CD4-positive, alpha-beta T cell treated with Interleukin-17A for 1 hour (primary cell): ENCODE data around the gene FBXO10.
A peak's percentile ranks its signal among the peaks of the same experiment; 100 is the strongest.

Source experiments
- DNase-seq: peaks from one replicate; pipeline ENCODE4 v3.0.0-alpha.2; 2020

FBXO10 gene

DNA sequence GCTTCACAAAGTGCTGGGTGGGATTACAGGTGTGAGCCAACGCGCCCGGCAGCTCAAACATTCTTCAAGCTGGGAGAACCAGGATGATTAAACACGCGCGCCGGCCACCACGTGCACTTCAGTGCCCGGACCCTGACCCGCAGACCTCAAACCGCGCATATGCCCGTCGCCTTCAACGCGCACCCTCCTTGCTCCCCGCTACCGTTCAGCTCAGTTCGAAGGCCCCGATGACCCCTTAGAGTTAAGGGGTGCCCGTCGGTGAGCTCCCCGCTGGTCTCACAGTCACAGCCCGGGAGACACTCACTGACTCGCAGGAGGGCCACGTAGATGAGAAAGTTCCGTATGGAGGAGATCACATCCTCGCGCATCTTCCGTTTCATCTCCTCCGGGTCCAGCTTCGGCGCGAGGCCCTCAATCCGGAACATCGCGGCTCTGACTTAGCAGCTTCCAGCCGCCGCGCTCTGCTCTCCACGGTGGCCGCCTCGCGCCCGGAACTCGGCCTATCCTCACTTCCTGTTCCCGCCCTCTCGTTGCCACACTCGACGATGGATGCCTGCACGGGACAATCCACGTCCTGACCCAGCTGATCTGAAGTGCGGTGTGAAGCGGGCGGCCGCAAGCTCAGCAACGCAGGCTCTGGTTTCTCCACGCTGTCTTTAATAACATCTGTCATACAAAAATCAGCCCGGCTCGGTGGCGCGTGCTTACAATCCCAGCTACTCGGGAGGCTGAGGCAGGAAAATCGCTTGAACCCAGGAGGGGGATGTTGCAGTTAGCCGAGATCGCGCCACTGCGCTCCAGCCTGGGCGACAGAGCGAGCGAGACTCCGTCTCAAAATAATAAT is 16.1 kb upstream of the FBXO10 start, which contains the start of gene TOMM5:
TSS of gene TOMM5 (minus strand) at position 490 of the 844 bp plus-strand sequence. CDS start at position 425, 65 bp downstream.
- peak; percentile 93 for DNase-seq

DNA sequence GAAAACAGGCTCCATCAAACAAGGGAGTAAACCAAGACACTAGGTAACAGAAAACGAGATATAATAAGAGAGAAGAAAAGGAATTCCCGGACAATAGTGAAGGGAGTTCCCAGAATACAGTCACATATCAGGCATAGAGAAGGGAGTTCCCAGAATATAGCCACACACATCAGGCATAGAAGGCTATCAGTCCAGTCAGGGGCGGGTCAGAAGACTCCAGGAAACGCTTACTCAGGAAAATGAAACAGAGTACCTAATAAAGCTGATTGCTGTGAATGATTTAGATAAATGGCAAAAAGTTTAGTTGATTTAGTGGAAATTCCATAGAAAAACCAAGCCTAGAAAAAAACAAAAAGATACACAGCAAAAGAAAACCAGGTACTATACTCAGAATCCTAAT is 11.3 kb upstream of the FBXO10 start:
- DNase-seq: no peak

DNA sequence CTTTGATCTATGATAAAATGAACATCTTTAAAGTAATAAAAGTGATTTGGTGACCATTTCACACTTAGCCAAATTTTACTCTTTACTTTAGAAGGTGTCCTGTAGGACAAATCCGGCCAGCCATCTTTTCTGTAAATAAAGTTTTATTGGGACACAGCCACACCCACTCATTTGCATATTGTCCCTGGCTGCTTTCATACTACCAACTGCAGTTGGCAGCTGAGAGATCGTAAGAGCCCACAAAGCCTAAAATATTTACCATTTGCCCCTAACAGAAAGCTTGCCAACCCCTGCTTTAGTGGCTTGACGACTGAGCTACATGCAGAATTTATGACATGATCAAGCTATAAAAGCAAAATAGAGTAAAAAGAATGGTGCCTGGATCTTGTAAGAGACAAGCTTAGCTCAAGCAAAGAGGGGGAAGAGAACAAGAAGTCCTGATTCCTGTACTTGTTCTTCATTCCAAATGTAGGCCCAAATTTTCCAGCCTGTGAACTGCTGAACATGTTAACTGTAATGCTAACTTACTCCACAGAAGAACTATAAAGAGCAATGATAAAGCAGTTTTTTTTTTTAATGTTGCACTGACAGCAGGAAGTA is 7.4 kb upstream of the FBXO10 start:
- no peak for DNase-seq

DNA sequence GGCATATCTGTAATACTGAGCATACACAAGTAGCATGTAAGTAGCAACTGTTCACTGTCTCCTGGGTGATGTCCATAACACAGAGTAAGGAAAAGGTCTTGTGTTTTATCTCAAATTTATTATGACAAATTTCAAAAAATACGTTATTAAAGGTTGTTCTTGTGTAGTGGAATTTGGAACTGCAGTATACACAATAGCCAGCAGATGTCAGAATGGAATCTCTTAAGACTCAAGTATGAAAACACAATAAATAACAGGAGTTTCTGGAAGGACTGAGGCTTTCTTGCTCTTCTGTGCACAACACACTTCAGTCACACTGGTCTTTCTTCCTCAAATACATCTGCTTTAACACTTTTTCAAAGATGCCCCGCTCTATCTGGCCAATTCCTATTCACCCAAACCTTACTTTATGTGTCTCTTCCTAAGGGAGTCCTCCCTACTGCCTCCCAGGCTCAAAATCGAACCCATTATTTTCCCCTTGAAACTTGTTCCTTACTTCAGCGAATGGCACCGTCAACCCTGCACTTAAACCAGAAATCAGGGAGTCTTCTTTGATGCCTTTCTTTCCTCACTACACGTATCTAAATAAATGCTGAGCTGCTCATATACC is 6.5 kb upstream of the FBXO10 start:
- peak; percentile 57 for DNase-seq

DNA sequence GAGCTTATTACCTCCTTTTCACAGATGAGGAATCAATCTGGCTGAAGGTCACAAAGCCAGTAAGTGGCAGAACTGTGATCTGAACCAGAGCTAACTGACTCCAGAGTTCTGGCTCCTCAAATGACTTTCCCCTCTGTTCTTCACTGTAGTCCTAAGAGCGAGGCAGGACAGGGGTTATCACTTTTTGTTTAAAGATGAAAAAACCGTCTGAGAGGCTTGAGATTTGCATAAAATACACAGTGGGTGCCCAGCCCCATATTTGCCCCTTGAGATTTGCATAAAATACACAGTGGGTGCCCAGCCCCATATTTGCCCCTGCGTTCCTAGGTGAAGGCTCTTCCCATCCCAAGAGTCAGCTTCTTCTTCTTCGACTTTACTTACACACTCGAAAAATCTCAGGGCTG is 667 bp downstream of the FBXO10 start:
- no peak for DNase-seq

DNA sequence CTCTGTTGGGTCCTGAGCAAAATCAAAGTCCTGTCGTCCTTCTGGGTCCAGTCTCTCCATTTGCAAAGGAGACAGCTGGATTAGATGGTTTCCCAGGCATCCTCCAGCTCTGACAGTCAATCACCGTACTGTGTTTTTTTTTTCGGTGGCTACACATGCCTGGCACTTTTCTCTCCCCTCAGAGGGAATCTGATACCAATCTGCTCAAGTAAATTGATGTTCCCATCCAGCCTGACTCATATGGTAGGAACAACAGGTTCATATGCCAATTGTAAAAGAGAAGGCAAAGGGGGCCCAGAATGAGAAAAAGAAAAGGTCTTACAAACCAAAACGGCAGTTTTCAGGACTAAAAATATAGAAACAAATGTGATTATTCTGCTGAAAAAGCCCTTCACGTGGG is 1.2 kb downstream of the FBXO10 start:
- no peak for DNase-seq

DNA sequence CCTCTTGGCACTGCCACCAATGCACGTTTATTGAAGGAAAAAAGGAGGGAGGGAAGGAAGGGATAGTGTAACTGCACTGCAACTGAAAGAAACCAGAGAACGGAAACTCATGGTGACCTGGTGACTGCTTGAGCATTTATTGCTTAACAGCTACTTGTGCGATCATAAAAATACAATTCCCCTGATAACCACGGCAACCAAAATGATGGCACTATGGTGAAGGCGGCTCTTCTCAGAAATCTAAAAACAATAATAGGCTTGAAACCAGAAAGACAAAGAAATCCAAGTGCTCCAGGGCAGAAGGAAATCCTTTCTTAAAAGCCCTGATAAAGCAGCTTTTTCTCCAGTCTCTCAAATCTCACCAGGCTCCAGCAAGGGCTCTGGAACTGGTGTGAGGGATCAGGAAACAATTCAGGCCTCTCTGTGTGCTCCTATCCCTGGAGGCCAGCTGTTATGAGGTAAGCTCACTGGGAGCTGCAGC is 1.9 kb downstream of the FBXO10 start:
- DNase-seq: no peak

DNA sequence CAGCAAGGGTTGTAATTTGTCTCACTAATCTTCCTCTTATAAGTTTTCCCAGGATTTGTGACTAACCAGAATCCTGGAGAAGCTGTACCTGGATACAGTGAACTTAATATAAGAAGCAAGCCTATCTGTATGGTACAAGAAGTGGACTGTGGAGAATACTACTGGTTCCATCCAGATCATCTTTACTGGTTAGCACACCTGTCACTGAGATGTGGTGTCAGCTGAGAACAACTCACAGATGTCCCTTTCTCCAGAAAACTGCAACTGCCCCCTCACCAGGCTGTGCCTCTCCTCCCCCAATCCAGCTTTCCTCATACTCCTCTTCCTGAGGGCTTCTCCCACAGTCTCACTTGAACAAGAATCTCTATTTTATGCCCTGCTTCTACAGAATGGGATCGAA is 4.9 kb downstream of the FBXO10 start:
- no peak for DNase-seq

DNA sequence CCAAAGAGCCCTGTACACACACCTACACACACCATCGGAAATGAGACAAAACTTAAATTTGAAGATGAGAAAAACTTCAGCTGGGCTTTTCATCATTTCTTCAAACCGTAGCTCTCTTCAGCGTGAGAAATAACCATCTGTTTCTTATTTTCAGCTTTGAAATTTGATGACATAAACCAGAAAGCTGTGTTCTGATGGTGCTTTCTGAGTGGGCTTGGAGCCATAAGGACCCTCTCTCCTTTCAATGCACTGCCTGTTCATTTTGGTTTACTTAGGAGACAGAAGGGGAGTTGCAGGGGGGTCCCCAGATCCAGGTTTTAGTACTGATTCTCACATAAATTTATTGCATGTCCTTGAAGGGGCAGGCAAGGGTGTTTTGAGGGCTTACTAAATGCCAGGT is 9.5 kb downstream of the FBXO10 start:
- no peak for DNase-seq

DNA sequence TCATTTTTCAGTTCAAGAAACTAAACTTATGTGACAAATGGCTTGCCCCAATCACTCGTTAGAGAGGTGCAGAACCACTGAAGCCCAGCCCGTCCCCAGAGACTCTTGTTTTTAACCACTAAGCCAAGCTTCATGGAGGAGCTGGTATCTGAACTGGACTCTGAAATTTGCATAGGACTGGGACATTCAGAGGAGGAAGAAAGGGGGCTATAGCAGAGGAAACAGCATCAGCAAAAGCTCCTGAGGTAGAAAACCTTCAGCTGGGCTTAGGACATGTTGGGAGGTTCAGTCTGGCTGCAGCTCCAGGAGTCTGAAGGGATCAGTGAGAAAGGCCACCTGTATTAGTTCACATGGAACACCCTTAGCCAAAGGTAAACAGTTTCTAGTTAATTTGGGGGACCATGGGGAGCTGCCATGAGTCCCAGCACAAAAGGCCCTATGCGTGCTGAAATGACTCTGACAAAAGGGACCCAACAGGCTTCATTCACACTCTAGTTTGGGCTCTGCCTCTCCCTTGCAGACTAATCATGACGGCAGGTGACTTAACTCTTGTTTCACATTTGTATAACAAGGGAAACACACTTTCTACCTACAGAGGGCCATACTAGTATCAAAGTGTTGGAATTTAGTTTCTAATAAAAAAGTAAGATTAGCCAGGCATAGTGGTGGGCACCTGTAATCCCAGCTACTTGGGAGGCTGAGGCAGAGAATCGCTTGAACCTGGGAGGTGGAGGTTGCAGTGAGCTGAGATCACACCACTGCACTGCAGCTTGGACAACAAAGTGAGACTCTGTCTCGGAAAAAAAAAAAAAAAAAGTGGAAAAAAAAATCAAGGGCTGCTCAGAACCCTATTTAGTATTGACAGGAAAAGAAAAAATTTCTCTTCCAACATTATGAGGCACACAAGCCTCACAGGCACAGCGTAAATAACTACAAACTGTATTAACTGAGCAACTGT is 10.2 kb downstream of the FBXO10 start:
- DNase-seq: no peak

DNA sequence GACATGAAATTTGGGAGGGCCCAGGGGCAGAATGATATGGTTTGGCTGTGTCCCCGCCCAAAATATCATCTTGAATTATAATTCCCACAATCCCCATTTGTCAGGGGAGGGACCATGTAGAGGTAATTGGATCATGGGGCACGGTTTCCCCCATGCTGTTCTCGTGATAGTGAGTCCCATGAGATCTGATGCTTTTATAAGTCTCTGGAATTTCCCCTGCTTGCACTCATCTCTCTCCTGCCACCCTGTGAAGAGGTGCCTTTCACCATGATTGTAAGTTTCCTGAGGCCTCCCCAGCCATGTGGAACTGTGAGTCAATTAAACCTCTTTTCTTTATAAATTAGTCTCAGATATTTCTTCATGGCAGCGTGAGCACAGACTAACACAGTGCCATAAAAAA is 11.3 kb downstream of the FBXO10 start:
- DNase-seq: no peak

DNA sequence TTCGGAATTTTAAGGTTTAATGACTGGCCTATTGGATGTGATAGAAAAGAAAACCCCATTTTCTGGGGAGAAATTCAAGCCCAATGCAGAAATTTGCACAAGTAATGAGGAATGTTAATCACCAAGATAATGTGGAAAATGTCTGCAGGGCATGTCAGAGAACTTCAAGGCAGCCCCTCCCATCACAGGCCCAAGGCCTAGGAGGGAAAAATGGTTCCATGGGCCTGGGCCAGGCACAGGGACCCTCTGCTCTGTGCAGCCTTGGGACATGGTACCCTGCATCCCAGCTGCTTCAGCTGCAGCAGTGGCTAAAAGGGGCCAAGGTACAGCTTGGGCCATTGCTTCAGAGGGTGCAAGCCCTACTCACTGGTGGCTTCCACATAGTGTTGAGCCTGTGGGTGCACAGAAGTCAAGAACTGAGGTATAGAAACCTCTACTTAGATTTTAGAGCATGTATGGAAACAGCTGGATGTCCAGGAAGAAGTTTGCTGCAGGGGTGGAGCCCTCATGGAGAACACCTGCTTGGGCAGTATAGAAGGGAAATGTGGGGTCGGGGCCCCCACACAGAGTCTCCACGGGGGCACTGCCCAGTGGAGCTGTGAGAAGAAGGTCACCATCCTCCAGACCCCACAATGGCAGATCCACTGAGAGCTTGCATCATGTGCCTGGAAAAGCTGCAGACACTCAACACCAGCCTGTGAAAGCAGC is 12.2 kb downstream of the FBXO10 start:
- no peak for DNase-seq

DNA sequence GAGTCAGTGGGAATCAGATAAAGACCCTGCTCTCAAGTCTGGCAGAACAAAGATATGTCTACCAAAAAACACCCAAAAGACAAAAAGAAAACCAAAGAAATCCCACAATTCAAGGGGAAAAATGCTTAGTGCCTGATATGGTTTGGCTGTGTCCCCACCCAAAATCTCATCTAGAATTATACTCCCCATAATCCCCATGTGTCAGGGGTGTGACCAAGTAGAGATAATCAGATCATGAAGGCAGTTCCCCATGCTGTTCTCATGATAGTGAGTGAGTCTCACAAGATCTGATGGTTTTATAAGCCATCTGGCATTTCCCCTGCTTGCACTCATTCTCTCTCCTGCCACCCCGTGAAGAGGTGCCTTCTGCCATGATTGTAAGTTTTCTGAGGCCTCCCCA is 13.4 kb downstream of the FBXO10 start:
- DNase-seq: no peak

DNA sequence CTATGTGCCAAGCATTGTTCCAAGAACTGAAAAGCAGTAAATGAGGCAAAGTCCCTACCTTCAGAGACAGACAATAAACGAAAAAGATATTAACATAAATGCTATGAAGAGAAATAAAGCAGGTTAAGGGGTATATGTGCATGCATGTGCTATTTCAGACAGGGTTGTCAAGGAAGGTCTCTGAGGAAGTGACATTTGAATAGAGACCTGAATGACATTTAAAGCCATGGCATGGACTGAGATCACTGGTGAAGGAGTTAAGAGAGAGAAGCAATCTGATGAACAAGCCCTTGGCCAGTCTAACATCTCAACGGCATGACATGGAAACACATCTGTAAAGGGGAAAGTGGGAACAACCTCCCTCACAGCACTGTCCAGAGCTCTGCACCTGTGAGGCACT is 14.5 kb downstream of the FBXO10 start:
- DNase-seq: no peak

DNA sequence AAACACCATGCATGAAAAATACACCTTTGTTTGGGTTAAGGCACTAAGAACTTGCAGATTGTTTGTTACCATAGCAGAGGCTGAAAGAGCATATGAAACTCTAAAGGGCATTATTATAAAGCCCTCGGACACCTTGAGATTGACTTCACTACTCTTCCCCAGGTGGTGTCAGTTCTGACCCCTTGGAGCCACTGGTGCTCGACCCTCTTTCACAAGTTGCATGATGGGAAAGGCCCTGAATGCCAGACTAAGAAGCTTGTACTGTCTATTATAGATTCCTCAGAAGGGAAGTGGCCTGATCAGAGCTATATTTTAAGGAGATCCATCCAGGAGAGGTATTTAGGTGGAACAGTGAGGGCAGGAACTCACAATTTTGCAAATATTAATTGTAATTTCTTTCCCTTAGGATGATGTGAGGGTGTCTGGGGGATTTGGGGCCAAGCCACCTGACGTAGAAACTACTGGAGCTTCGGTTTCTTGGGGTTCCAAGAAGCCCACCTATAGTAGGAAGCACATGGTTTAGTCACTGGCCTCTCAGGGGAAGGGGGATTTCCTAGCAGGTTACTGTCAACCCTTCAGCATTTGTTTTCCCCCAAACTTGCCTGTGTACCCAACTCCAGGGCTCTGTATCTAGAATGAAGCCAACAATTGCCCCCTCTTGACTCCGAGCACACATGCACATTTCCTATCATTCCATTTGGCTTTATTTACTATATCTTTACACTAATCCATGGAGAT is 16.2 kb downstream of the FBXO10 start:
- no peak for DNase-seq

DNA sequence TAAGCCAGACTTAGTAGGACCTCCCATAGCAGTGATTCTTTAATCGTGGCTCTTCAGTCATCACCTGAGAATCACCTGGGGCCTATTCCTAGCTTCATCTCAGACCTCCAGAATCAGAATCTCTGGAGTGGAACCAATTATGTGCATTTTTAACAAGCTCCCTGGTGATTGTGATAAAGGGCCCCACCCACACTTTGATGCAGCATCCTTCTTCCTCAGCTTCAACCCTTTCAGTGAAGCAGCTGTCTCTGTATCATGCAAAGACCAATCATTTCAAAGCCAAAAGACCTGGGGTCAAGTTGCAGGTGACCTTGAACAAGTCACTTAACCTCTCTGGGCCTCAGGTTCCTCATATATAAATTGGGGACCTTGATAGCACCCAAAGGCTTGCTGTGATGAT is 17.1 kb downstream of the FBXO10 start:
- no peak for DNase-seq

DNA sequence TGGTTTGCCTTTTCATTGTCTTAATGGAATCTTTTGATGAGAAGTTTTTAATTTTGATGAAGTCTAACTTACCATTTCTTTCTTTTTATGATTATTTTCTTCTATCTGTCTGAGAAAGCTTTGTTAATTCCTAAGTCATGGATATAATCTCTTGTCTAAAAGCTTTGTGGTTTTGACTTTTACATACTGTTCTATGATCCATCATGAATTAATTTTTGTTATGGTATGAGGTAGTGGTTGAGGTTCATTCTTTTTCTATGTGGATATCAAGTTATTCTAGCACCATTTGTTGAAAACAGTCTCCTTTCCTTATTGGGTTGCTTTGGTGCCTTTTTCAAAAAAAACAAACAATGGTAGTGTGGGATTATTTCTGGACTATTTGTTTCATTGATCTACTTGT is 20.4 kb downstream of the FBXO10 start:
- no peak for DNase-seq

DNA sequence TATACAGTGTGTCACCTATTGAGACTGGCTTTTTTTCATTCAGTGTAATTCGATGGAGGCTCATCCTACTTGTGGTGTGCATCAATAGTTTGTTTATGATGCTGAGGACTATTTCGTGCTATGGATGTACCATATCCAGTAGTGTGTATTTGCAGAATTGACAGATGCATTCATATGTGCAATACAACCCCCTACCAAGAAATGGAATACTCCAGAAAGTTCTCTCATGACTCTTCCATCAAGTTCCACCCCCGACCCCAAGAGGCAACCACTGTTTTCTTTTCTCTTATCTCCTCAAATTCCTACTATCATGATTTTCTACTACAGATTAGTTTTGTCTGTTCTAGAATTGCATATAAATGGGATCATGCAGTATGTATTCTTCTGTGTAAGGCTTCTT is 21.9 kb downstream of the FBXO10 start:
- DNase-seq: no peak

DNA sequence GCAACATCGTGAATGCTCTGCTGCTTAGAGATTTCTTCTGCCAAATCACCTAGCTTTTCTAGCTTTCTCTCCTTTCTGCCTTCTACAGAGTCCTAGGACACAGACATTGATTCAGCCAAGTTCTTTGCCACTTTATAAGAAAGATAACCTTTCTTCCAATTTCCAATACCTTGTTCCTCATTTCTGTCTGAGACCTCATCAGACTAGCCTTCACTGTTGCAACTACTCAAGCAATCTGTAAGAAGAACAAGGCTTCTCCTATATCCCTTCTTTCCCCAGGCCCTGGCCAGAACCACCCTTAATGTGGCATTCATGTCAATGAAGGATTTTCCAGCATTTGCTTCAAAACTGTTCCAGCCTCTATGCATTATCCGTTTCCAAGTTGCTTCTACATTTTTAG is 24.3 kb downstream of the FBXO10 start:
- no peak for DNase-seq

DNA sequence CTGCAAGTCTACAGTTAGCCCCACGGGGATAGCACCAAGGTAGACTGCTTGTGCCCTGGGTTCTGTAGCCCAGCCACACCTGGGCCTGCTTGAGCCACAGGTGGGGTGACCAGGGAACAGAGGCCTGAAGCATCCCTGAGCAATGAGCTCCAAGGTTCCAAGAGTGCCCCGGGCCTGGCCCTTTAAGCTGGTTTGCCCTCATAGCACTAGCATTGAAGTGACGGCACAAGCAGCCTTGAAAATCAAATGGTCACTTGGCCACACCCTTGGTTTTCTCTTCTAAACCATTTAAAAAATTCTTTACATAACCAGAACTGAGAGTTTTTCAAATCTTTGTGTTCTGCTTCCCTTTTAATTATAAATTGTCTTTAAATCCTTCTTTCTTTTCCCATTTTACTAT is 24.7 kb downstream of the FBXO10 start:
- no peak for DNase-seq

DNA sequence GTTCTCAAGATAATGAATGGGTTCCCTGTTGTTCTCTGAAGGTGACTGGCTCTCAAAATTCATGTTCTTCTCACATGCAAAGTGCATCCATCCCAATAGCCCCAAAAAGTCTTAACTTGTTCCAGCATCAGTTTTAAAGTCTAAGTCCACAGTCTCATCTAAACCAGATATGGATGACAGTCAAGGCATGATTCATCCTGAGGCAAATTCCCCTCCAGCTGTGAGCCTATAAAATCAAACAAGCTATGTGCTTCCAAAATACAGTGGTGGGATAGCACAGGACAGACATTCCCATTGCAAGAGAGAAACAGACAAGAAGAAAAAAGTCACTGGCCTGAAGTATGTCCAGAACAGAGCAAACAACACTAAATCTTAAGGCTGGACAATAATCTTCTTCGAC is 25.4 kb downstream of the FBXO10 start:
- no peak for DNase-seq

DNA sequence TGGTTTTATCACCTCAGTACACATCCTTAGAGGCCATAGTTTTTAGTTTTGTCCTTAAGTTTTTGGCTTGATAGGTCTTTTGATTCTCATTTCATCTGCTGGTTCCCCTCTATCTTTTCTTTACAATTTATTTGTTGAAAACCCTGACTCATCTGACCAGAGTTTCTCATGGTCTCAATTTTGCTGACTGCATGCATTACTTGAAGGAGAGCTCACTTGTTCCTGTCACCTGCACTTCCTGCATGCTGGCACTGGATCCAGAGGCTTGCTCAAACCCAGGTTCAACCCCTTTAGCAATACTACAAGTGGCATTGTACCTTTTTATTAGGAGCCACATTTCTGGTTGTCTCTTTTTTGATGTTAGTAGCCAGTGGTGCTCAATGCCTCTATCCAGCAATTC is 26.7 kb downstream of the FBXO10 start:
- no peak for DNase-seq
